H9 (cell line): ENCODE data around the gene EXOC5. TPM values are rescaled to one million over a fixed set of nuclear protein-coding genes. Genes with fewer than 3 reads are reported as not detected.

Experiments
- DNase-seq: peaks from one replicate; pipeline ENCODE4 v3.0.0-alpha.2; 2017
- H2AFZ ChIP-seq: one replicate; pipeline ENCODE4 v1.6.1; 2013; ENCODE audit warnings: mild to moderate bottlenecking, low read length, control low read depth, moderate library complexity
- H2AK5ac ChIP-seq: 2 replicates; pipeline ENCODE4 v1.6.1; 2013; ENCODE audit warnings: low read length, control low read depth, mixed read lengths; ENCODE audit not compliant: insufficient read length
- H2BK120ac ChIP-seq: one replicate; pipeline ENCODE4 v1.6.1; 2013; ENCODE audit warnings: low read depth, mild to moderate bottlenecking, low read length, control low read depth, inconsistent platforms; ENCODE audit not compliant: poor library complexity, severe bottlenecking
- H2BK12ac ChIP-seq: 2 replicates; pipeline ENCODE4 v1.6.1; 2013; ENCODE audit warnings: low read length, control low read depth, mixed read lengths, low read depth; ENCODE audit not compliant: insufficient read length
- H2BK15ac ChIP-seq: 2 replicates; pipeline ENCODE4 v1.6.1; 2013; ENCODE audit warnings: low read depth, low read length, control low read depth
- H2BK20ac ChIP-seq: one replicate; pipeline ENCODE4 v1.6.1; 2013; ENCODE audit warnings: low read depth, mild to moderate bottlenecking, low read length, control low read depth, inconsistent platforms; ENCODE audit not compliant: poor library complexity, severe bottlenecking
- H2BK5ac ChIP-seq: 2 replicates; pipeline ENCODE4 v1.6.1; 2013; ENCODE audit warnings: low read length, control low read depth, mixed read lengths; ENCODE audit not compliant: insufficient read length
- H3K14ac ChIP-seq: 2 replicates; pipeline ENCODE4 v1.6.1; 2013; ENCODE audit warnings: low read length, control low read depth; ENCODE audit not compliant: insufficient read depth
- H3K18ac ChIP-seq: 2 replicates; pipeline ENCODE4 v1.6.1; 2013; ENCODE audit warnings: low read depth, mild to moderate bottlenecking, mixed read lengths, low read length, control low read depth; ENCODE audit not compliant: insufficient read length
- H3K23ac ChIP-seq: 2 replicates; pipeline ENCODE4 v1.6.1; 2013; ENCODE audit warnings: low read length, control low read depth, mixed read lengths, low read depth; ENCODE audit not compliant: insufficient read length
- H3K23me2 ChIP-seq: 2 replicates; pipeline ENCODE4 v1.6.1; 2013; ENCODE audit warnings: low read depth, mild to moderate bottlenecking, mixed read lengths, low read length, control low read depth; ENCODE audit not compliant: insufficient read length, poor library complexity, severe bottlenecking
- H3K27ac ChIP-seq: 2 replicates; pipeline ENCODE4 v1.5.1; 2013; ENCODE audit warnings: low read length, control low read depth, mixed read lengths, low read depth; ENCODE audit not compliant: insufficient read length
- H3K27me3 ChIP-seq: 2 replicates; pipeline ENCODE4 v1.6.1; 2013; ENCODE audit warnings: low read length, control low read depth, inconsistent platforms; ENCODE audit not compliant: insufficient read depth
- H3K4ac ChIP-seq: 2 replicates; pipeline ENCODE4 v1.6.1; 2013; ENCODE audit warnings: low read depth, mild to moderate bottlenecking, control low read depth, inconsistent platforms, low read length, moderate library complexity
- H3K4me1 ChIP-seq: 2 replicates; pipeline ENCODE4 v1.6.1; 2013; ENCODE audit warnings: low read length, control low read depth, inconsistent platforms; ENCODE audit not compliant: insufficient read depth
- H3K4me2 ChIP-seq: 2 replicates; pipeline ENCODE4 v1.6.1; 2013; ENCODE audit warnings: low read length, control low read depth, mixed read lengths; ENCODE audit not compliant: insufficient read length, insufficient read depth
- H3K56ac ChIP-seq: 2 replicates; pipeline ENCODE4 v1.6.1; 2013; ENCODE audit warnings: low read depth, mild to moderate bottlenecking, mixed read lengths, low read length, control low read depth; ENCODE audit not compliant: insufficient read length
- H3K79me1 ChIP-seq: 2 replicates; pipeline ENCODE4 v1.6.1; 2013; ENCODE audit warnings: low read depth, mild to moderate bottlenecking, moderate library complexity, low read length, control low read depth, inconsistent platforms; ENCODE audit not compliant: insufficient read depth, poor library complexity, severe bottlenecking
- H3K79me2 ChIP-seq: 2 replicates; pipeline ENCODE4 v1.6.1; 2013; ENCODE audit warnings: low read length, control low read depth, inconsistent platforms; ENCODE audit not compliant: insufficient read depth
- H3K9ac ChIP-seq: 2 replicates; pipeline ENCODE4 v1.6.1; 2013; ENCODE audit warnings: low read length, control low read depth, mixed read lengths; ENCODE audit not compliant: insufficient read length; ENCODE audit errors: extremely low read depth
- H3K9me3 ChIP-seq: one replicate; pipeline ENCODE4 v1.6.1; 2013; ENCODE audit warnings: low read depth, low read length, inconsistent platforms; ENCODE audit not compliant: control insufficient read depth
- H3T11ph ChIP-seq: one replicate; pipeline ENCODE4 v1.6.1; 2013; ENCODE audit warnings: mild to moderate bottlenecking, low read length, control low read depth, inconsistent platforms
- H4K20me1 ChIP-seq: one replicate; pipeline ENCODE4 v1.6.1; 2013; ENCODE audit not compliant: control insufficient read depth, insufficient read length, insufficient read depth
- H4K5ac ChIP-seq: 2 replicates; pipeline ENCODE4 v1.6.1; 2013; ENCODE audit warnings: low read depth, mild to moderate bottlenecking, mixed read lengths, low read length, control low read depth; ENCODE audit not compliant: insufficient read length
- H4K8ac ChIP-seq: replicated peaks from 2 replicates; pipeline ENCODE4 v1.6.1; 2013; ENCODE audit warnings: low read length, control low read depth, mixed read lengths, low read depth; ENCODE audit not compliant: insufficient read length
- H4K91ac ChIP-seq: 2 replicates; pipeline ENCODE4 v1.6.1; 2013; ENCODE audit warnings: low read depth, mild to moderate bottlenecking, moderate library complexity, mixed read lengths, low read length, control low read depth; ENCODE audit not compliant: insufficient read length
- H3K27ac Mint-ChIP-seq, 3 experiments: 2 replicates in 2 of 3; 3 replicates in 1 of 3; pipeline ENCODE4 v1.8.0; 2020 to 2021; ENCODE audit warnings: mixed read lengths in 3 of 3, mild to moderate bottlenecking in 1 of 3, moderate library complexity in 1 of 3
- H3K27me3 Mint-ChIP-seq: 2 replicates; pipeline ENCODE4 v1.8.0; 2021; ENCODE audit warnings: low read depth, mild to moderate bottlenecking, moderate library complexity, mixed read lengths
- H3K36me3 Mint-ChIP-seq, 3 experiments: 2 replicates in 2 of 3; 3 replicates in 1 of 3; pipeline ENCODE4 v1.8.0; 2020 to 2021; ENCODE audit warnings: low read depth in 3 of 3, mixed read lengths in 3 of 3; ENCODE audit not compliant: insufficient read depth in 1 of 3
- H3K4me1 Mint-ChIP-seq, 2 experiments: 2 replicates each; pipeline ENCODE4 v1.8.0; 2020; ENCODE audit warnings: mixed read lengths in 2 of 2
- H3K4me3 Mint-ChIP-seq, 2 experiments: 2 replicates in 1 of 2; 3 replicates in 1 of 2; pipeline ENCODE4 v1.8.0; 2020 to 2021; ENCODE audit warnings: mild to moderate bottlenecking in 2 of 2, mixed read lengths in 2 of 2, moderate library complexity in 1 of 2
- H3K9me3 Mint-ChIP-seq, 2 experiments: 2 replicates in 1 of 2; 3 replicates in 1 of 2; pipeline ENCODE4 v1.8.0; 2020; ENCODE audit warnings: mild to moderate bottlenecking in 2 of 2, mixed read lengths in 2 of 2, moderate library complexity in 1 of 2
- WGBS: extraction: QIAGEN DNeasy Blood & Tissue Kit; methylation state at CpG from one replicate; pipeline ENCODE4 v1.1.7; 2013; ENCODE audit warnings: missing lambda C conversion rate, low lambda C conversion rate, mixed read lengths; ENCODE audit not compliant: insufficient read length; ENCODE audit errors: extremely low coverage; 5-methylcytosine and 5-hydroxymethylcytosine counted together
- total RNA-seq: library from RNA; stranded (reverse); gene quantifications from 2 replicates; pipeline ENCODE4 v1.2.1, GENCODE V29; 2021
- TF ChIP-seq, protein P1 (sequence below): fragments of 200-600 bp; sonication (generic); conservative IDR thresholded peaks from 3 replicates; pipeline ENCODE4 v1.8.0; 2021; ENCODE audit warnings: antibody characterized with exemption, mild to moderate bottlenecking

Gene EXOC5
- total RNA-seq, 1 experiment from 2014 or later = 92.9 TPM

DNA sequence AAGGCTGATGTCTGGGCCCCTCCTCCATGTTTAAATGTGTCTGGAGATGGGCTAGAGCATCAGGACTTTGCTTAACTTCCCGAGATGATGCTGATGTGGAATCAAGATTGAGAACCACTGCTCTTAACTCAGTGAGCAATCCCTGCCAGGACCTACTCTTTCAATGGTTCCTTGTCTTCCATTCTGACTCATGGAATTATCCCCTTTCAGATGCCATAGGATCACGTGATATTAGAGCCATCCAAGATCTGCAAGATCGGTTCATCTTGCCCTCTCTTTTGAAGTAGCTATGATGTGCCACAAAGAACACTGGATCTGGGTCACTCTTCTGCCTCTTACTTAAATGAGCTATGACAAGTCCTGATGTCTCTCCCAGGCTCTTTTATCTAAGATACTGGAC, 96.8 kb downstream of the EXOC5 start:
- H2BK12ac ChIP-seq = no peak overlapping the region
- no peak overlapping the region for H2BK15ac ChIP-seq
- H3K18ac ChIP-seq = no peak overlapping the region
- H2BK120ac ChIP-seq = no peak overlapping the region
- H3K4me1 ChIP-seq = no peaks in the 10 kb centered on the region; the same call in 1 of the 2 replicates
- H3K79me2 ChIP-seq = no peaks in the 10 kb centered on the region
- DNase-seq = no peak
- H3K79me1 ChIP-seq = no peaks in the 10 kb centered on the region
- H2BK20ac ChIP-seq = no peak overlapping the region
- H3K27ac ChIP-seq = no peak overlapping the region
- WGBS = no CpG with 5 or more reads among the region's 3 CpGs
- no peak overlapping the region for H4K91ac ChIP-seq
- H3K9me3 ChIP-seq = no peaks in the 10 kb centered on the region
- H4K8ac ChIP-seq = no peak overlapping the region
- no peaks in the 10 kb centered on the region for H3K27me3 Mint-ChIP-seq
- H3K23ac ChIP-seq = no peak overlapping the region
- H3K4me2 ChIP-seq = no peak overlapping the region
- H3K9me3 Mint-ChIP-seq = peaks cover 0 to 2% of the 10 kb centered on the region in 2 experiments; a peak in 1 of 5 replicates
- no peak overlapping the region for H4K5ac ChIP-seq
- no peak overlapping the region for H3T11ph ChIP-seq
- H3K36me3 Mint-ChIP-seq = no peaks in the 10 kb centered on the region; a peak in 1 of 7 replicates
- no peak overlapping the region for H2AK5ac ChIP-seq
- no peaks in the 10 kb centered on the region for H3K23me2 ChIP-seq
- TF ChIP-seq, protein P1, sequence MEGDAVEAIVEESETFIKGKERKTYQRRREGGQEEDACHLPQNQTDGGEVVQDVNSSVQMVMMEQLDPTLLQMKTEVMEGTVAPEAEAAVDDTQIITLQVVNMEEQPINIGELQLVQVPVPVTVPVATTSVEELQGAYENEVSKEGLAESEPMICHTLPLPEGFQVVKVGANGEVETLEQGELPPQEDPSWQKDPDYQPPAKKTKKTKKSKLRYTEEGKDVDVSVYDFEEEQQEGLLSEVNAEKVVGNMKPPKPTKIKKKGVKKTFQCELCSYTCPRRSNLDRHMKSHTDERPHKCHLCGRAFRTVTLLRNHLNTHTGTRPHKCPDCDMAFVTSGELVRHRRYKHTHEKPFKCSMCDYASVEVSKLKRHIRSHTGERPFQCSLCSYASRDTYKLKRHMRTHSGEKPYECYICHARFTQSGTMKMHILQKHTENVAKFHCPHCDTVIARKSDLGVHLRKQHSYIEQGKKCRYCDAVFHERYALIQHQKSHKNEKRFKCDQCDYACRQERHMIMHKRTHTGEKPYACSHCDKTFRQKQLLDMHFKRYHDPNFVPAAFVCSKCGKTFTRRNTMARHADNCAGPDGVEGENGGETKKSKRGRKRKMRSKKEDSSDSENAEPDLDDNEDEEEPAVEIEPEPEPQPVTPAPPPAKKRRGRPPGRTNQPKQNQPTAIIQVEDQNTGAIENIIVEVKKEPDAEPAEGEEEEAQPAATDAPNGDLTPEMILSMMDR = no peak
- H3K27me3 ChIP-seq = no peaks in the 10 kb centered on the region
- H2AFZ ChIP-seq = no peak overlapping the region
- no peak overlapping the region for H3K27ac Mint-ChIP-seq
- H4K20me1 ChIP-seq = no peaks in the 10 kb centered on the region
- no peak overlapping the region for H3K14ac ChIP-seq
- no peak overlapping the region for H3K4ac ChIP-seq
- H3K4me1 Mint-ChIP-seq = peaks cover 22 to 30% of the 10 kb centered on the region in 2 experiments
- no peak overlapping the region for H3K56ac ChIP-seq
- no peak overlapping the region for H2BK5ac ChIP-seq
- no peak overlapping the region for H3K4me3 Mint-ChIP-seq
- H3K9ac ChIP-seq = no peak overlapping the region
